Chondrocyte (in vitro differentiated cells): ENCODE measurements around the gene AOAH. TPM values are rescaled to one million over a fixed set of nuclear protein-coding genes. Genes with fewer than 3 reads are reported as not detected.

Source experiments
- DNase-seq: peaks from one replicate; pipeline ENCODE4 v3.0.0; 2021; ENCODE audit warnings: mixed read lengths, low spot score
- H3K27ac Mint-ChIP-seq: one replicate; pipeline ENCODE4 v1.8.0; 2021; ENCODE audit warnings: mild to moderate bottlenecking, moderate library complexity, mixed read lengths; ENCODE audit not compliant: unreplicated experiment
- H3K27me3 Mint-ChIP-seq: 2 replicates; pipeline ENCODE4 v1.8.0; 2021; ENCODE audit warnings: low read depth, mixed read lengths
- H3K36me3 Mint-ChIP-seq: 2 replicates; pipeline ENCODE4 v1.8.0; 2021; ENCODE audit warnings: low read depth, mixed read lengths
- H3K4me1 Mint-ChIP-seq: 2 replicates; pipeline ENCODE4 v1.8.0; 2021; ENCODE audit warnings: low read depth, mild to moderate bottlenecking, mixed read lengths
- H3K4me3 Mint-ChIP-seq: one replicate; pipeline ENCODE4 v1.8.0; 2021; ENCODE audit warnings: mild to moderate bottlenecking, moderate library complexity, mixed read lengths; ENCODE audit not compliant: unreplicated experiment
- H3K9me3 Mint-ChIP-seq: 2 replicates; pipeline ENCODE4 v1.8.0; 2021; ENCODE audit warnings: low read depth, mixed read lengths
- CTCF ChIP-seq: fragments of 200-600 bp; sonication (generic); IDR thresholded peaks from 2 replicates; pipeline ENCODE4 v1.5.0; 2021; ENCODE audit warnings: antibody characterized with exemption, mild to moderate bottlenecking, moderate library complexity
- total RNA-seq: library from RNA; stranded (reverse); gene quantifications from 3 replicates; pipeline ENCODE4 v1.2.1, GENCODE V29; 2021

The AOAH gene
- total RNA-seq, 1 donor from 2014 or later = not detected

DNA sequence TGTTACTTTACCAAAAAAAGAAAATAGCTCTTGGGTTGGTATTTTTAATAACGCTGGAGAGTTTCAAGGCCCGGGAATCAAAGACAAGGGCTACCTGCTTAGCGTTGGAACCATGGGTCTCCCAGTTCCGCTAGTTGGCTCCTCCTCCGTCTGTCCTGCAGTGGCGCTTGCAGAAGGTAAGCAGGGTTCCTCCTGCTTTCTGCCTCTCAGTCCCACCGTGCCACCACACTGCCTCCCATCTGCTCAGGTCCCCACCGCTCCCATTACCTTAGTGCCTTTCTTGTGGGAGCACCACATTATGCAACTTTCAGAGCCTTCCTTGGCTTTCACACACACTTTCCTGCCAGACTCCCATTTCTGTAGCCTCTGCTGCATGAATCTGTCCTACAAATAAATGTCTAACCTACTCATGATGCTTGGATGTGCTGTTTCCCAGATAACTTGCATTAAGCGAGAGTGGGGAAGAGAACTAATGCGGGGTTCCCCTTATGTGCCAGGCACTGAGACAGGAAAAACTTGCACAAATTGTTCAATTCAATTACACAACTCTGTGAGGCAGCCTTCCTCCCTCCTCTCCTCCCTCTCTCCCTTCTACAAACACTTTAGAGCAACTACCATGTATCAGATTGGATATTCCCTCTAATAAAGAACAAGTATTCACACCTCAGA, 124.5 kb downstream of the AOAH start:
- TF ChIP-seq CTCF = no peak
- H3K27me3 Mint-ChIP-seq = no peaks in the 10 kb centered on the region

DNA sequence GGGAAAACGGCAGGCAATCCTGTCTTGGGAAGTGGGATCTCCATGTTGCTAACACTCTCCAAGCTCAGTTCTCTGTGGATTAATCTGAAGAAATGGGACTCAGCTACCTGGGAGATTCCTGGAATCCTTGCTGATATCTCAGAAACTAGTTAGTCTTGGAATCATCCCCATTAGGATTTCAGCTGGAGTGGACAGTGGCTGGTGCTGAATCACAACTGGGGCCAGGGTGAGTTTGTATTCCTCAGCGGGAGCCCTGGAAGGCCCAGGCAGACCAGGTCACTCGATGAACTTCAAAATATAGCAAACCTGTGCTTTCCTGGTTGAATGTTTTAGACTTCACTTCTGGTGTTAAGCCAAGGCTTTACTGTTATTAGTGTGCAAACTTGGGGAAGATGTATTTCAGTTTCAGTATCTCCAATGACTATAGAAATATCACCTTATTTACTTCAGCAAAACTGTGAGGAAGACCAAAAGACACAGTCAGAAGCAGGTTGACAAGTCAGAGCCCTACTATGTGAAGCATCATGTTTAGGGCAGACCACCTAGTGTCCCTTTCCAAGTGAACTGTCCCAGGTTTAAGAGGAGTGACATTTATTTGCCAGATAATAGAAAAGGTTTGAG, 126.1 kb downstream of the AOAH start:
- H3K27ac Mint-ChIP-seq = no peak overlapping the region
- DNase-seq = no peak
- no peak for TF ChIP-seq CTCF
- H3K27me3 Mint-ChIP-seq = no peaks in the 10 kb centered on the region
- no peaks in the 10 kb centered on the region for H3K9me3 Mint-ChIP-seq
- no peak overlapping the region for H3K4me3 Mint-ChIP-seq
- H3K4me1 Mint-ChIP-seq = peaks cover 12% of the 10 kb centered on the region
- H3K36me3 Mint-ChIP-seq = no peaks in the 10 kb centered on the region

More for the DNA sequence above, 124.5 kb downstream of the AOAH start:
- DNase-seq = no peak
- Mint-ChIP-seq H3K36me3 (no peaks in the 10 kb centered on the region), H3K9me3 (no peaks in the 10 kb centered on the region), H3K4me1 (peaks cover 12% of the 10 kb centered on the region), H3K4me3 (no peak overlapping the region), H3K27ac (no peak overlapping the region)

DNA sequence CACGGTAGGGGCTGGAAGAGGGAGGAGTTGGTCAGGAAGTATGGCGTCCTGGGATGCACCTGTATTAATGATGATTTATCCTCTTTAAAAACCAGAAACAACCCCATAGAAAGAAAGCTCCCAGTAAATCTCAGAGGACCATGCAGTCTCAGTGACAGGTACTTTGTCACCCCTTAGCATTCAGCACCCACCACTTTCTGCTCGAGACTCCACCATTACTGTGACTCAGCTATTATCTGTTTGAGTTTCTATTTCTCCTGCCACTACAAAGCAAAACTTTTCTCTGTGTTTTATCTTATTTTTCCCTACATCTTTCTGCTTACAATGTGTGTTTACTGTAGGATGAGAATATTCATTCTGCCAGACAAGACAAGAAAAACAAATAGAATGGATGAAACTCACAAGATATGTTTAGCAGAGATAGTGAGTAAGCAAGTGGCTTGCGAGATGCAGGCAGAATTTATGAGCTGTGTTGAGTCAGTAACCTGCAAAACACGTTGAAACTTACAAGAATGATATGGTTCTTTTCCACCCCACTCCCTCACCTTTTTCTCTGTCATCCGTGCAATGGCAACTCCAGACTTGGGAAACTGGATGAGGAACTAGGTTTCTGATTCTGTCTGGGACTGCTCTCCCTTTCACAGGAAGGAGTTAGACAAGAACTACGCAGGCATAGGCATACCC, 127.1 kb downstream of the AOAH start:
- TF ChIP-seq CTCF = no peak
- no peak for DNase-seq
- Mint-ChIP-seq H3K36me3 (no peaks in the 10 kb centered on the region), H3K9me3 (no peaks in the 10 kb centered on the region), H3K27ac (no peak overlapping the region), H3K4me1 (peaks cover 12% of the 10 kb centered on the region), H3K4me3 (no peak overlapping the region), H3K27me3 (peaks cover 2% of the 10 kb centered on the region)

DNA sequence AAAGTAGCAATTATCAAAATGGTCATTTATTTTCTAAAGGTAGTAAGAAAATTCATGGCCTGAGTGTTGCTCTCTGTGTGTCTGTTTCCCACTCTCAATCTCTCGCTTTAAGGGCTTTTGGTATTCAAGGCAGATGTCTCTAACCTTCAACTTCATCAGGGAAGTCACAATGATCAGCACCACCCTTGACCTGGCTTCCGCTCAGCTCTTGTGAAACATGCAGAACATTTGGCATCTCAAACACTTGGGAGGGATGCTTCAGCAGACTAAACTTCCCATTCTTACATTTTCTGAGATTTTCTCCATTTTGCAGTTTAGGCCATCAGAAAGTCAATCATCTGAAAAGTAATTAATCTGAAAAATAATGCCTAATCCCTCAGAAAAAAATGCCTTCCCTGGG, 129.8 kb downstream of the AOAH start:
- no peaks in the 10 kb centered on the region for H3K36me3 Mint-ChIP-seq
- peaks cover 3% of the 10 kb centered on the region for H3K9me3 Mint-ChIP-seq
- H3K27ac Mint-ChIP-seq = no peak overlapping the region
- H3K27me3 Mint-ChIP-seq = peaks cover 14% of the 10 kb centered on the region
- no peak for TF ChIP-seq CTCF
- H3K4me1 Mint-ChIP-seq = no peaks in the 10 kb centered on the region
- DNase-seq = no peak
- no peak overlapping the region for H3K4me3 Mint-ChIP-seq

GRCh38 chr7:36591636-36592035, 132.7 kb downstream of the AOAH start:
- TF ChIP-seq CTCF = no peak
- H3K9me3 Mint-ChIP-seq = peaks cover 3% of the 10 kb centered on the region
- H3K4me3 Mint-ChIP-seq = no peak overlapping the region
- H3K4me1 Mint-ChIP-seq = no peaks in the 10 kb centered on the region
- peaks cover 17% of the 10 kb centered on the region for H3K27me3 Mint-ChIP-seq
- peaks cover 1% of the 10 kb centered on the region for H3K36me3 Mint-ChIP-seq
- no peak overlapping the region for H3K27ac Mint-ChIP-seq
- no peak for DNase-seq
